GM10248 (cell line): ENCODE data around the gene HAPLN1.
A peak's percentile ranks its signal among the peaks of the same experiment; 100 is the strongest.

Experiments
- CTCF ChIA-PET: fragments of 300-600 bp; sonication (Branson Sonifier 250); formaldehyde crosslinking; extraction: SDS; loops from one replicate; lab custom pipeline; 2021; ENCODE audit warnings: antibody characterized with exemption; lab: Yijun Ruan, JAX
- POLR2A ChIA-PET: fragments of 350-650 bp; sonication (Branson Sonifier 250); formaldehyde crosslinking; extraction: SDS; loops from one replicate; lab custom pipeline; 2020; ENCODE audit warnings: antibody characterized with exemption; lab: Yijun Ruan, JAX
- DNase-seq: peaks from one replicate; pipeline ENCODE4 v3.0.0; 2012; ENCODE audit errors: extremely low spot score
- TF ChIP-seq, protein P1 (sequence below): IDR thresholded peaks from 2 replicates; pipeline ENCODE4 v1.5.1; 2012; ENCODE audit warnings: mild to moderate bottlenecking, low read depth; ENCODE audit errors: extremely low read depth, missing control alignments, control extremely low read depth

Gene HAPLN1

DNA sequence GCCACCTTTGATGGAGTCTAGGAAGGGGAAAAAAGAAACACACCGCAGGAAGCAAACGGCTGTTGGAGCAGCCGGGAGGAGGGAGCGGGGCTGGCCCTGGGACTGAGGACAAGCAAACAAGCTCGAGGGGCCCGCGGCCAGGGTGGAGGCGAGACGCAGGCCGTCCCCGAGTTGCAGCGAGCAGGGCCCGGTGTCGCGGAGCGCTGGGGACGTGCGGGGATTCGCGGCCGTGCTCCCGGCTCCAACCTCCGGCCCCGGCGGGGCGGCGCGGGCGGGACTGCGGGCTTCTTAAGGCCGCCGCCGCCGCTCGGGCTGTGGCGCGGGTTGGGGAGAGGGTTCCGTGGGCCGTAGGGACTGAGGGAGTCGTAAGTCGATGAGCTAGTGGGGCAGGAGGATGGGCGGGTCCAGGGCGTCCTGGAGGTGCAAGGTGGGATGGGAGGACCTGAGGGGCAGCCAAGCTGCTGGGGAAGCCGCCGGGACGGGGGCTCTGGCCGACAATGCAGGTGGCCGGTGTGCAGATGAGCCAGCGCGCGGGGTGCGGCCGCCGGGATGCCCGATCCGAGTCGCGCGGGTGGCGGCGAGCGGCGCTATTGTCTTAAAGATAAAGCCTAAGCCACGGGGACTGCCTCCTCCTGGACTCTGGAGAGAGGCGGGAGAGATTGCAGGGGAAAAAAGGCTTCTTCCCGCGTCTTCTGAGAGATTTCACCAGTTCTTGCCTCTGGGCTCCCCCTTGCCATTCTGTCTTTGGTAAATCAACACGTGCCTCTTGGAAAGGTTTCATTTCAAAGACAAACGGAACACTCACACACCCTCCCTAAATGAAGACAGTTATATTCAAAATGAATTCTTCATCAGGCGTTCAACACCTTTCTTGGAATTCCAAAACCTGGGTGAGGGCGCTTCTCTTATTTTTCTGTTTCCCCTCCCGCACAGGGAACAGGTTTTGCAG, 1.6 kb upstream of the HAPLN1 start:
- POLR2A ChIA-PET = no interaction called here

GRCh38 chr5:83718936-83719495, 1.6 kb downstream of the HAPLN1 start:
- TF ChIP-seq, protein P1, sequence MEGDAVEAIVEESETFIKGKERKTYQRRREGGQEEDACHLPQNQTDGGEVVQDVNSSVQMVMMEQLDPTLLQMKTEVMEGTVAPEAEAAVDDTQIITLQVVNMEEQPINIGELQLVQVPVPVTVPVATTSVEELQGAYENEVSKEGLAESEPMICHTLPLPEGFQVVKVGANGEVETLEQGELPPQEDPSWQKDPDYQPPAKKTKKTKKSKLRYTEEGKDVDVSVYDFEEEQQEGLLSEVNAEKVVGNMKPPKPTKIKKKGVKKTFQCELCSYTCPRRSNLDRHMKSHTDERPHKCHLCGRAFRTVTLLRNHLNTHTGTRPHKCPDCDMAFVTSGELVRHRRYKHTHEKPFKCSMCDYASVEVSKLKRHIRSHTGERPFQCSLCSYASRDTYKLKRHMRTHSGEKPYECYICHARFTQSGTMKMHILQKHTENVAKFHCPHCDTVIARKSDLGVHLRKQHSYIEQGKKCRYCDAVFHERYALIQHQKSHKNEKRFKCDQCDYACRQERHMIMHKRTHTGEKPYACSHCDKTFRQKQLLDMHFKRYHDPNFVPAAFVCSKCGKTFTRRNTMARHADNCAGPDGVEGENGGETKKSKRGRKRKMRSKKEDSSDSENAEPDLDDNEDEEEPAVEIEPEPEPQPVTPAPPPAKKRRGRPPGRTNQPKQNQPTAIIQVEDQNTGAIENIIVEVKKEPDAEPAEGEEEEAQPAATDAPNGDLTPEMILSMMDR = no peak
- ChIA-PET POLR2A (no interaction called here), CTCF (interaction anchor here (1.1 to 1.6 kb wide), 4 partner anchors 9 to 208 kb away, joined by 3 to 4 read pairs (median 3); no protein-coding TSS in a partner anchor)
- DNase-seq = no peak

More for the DNA sequence above, 1.6 kb upstream of the HAPLN1 start:
- DNase-seq = peak; percentile 53
- TF ChIP-seq, protein P1 = peak; percentile 55
- CTCF ChIA-PET = interaction anchor here (1.2 to 1.5 kb wide), 2 partner anchors 10 to 11 kb away, joined by 4 to 8 read pairs; no protein-coding TSS in a partner anchor

- DNase-seq = peak; percentile 55
- ChIA-PET POLR2A (no interaction called here), CTCF (interaction anchor here (0.7 to 1.6 kb wide), 10 partner anchors 9 to 209 kb away, joined by 3 to 6 read pairs (median 3); no protein-coding TSS in a partner anchor)
- TF ChIP-seq, protein P1 = peak; percentile 82
Measured at GRCh38 chr5:83718195-83718825, 2.3 kb downstream of the HAPLN1 start.

DNA sequence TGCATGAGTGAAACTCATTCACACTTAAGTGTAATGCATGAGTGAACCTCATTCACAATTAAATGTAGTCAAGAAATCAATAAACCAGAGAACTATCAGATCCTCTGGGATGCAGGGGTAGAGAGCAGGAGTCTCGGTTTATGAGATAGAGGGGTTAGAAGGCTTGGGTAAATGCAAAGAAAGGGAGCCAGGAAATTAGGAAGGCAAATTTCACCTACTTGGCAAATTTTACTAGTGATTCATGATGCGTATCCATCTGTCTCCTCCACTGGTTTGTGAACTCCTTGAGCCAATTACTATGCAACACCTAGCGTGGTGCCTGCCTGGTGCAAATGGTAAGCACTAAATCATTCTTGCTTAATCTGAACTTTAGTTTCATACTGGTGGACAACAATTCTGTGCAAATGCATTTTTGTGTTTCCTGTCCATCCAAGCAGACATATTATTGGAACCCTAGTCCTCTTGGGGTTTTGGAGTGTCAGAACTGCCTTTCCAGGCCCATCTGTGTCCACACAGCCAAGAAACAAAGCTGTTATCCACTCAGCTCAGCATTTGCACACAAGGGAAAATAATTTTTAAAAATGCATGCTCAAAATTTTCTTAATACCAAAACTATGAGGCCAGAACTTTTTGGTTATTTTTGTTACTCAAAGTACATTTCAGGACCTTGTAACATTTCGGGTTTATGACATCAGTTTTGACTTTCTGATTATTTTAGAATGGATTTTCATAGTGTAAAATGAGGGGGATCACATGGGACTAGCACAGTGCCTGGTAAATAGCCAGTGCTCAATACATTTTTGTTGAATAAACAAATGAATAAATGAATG, 5.2 kb downstream of the HAPLN1 start:
- ChIA-PET POLR2A (no interaction called here), CTCF (interaction anchor here (1.0 to 1.5 kb wide), 2 partner anchors 212 to 1365 kb away, joined by 3 read pairs; no protein-coding TSS in a partner anchor)
- DNase-seq = no peak

GRCh38 chr5:83714810-83715209, 5.8 kb downstream of the HAPLN1 start:
- ChIA-PET CTCF (no interaction called here), POLR2A (no interaction called here)
- no peak for DNase-seq
- TF ChIP-seq, protein P1 = no peak

More for the DNA sequence above, 5.2 kb downstream of the HAPLN1 start:
- TF ChIP-seq, protein P1 = no peak
